ENCODE measurements around the gene PDLIM1.

PDLIM1 gene

GRCh38 chr10:95333997-95334804 is 43.4 kb upstream of the PDLIM1 start:
- no peak for TF ChIP-seq REST (IDR thresholded peaks at IDR 0.05; ENCODE audit: insufficient replicate concordance, low read depth)
- no peak for TF ChIP-seq SPI1 (IDR thresholded peaks at IDR 0.05; ENCODE audit: borderline replicate concordance, low read depth)
- no peak for TF ChIP-seq CTCF (IDR thresholded peaks at IDR 0.05; ENCODE audit: insufficient read depth, low read length)
- TF ChIP-seq POLR2AphosphoS5 (IDR thresholded peaks at IDR 0.05; ENCODE audit: low read depth): no peak
- TF ChIP-seq GABPA (IDR thresholded peaks at IDR 0.05; ENCODE audit: low read depth): no peak
- Histone ChIP-seq H3K27me3 (ENCODE audit: insufficient read depth, poor library complexity, severe bottlenecking) (peaks cover 3% of the 10 kb centered on the region), H3K27ac (replicated peaks) (no peak overlapping the region), H3K4me3 (replicated peaks; ENCODE audit: insufficient read depth, low read length) (no peak overlapping the region)
- DNase-seq (ENCODE audit: low read depth in 1 of 2, low spot score in 1 of 2): no peak

- peaks cover 3% of the 10 kb centered on the region for H3K27me3 ChIP-seq (ENCODE audit: insufficient read depth, poor library complexity, severe bottlenecking)
- TF ChIP-seq REST (IDR thresholded peaks at IDR 0.05; ENCODE audit: insufficient replicate concordance, low read depth) (no peak), GABPA (IDR thresholded peaks at IDR 0.05; ENCODE audit: low read depth) (no peak)
- no peak overlapping the region for H3K27ac ChIP-seq (replicated peaks)
- H3K4me3 ChIP-seq (replicated peaks; ENCODE audit: insufficient read depth, low read length): no peak overlapping the region
- no peak for DNase-seq (ENCODE audit: low read depth in 1 of 2, low spot score in 1 of 2)
Measured at GRCh38 chr10:95332666-95333249, 42.0 kb upstream of the PDLIM1 start.

GRCh38 chr10:95331596-95332130 is 40.9 kb upstream of the PDLIM1 start:
- Histone ChIP-seq H3K27ac (replicated peaks) (no peak overlapping the region), H3K27me3 (ENCODE audit: insufficient read depth, poor library complexity, severe bottlenecking) (peaks cover 3% of the 10 kb centered on the region), H3K4me3 (replicated peaks; ENCODE audit: insufficient read depth, low read length) (no peak overlapping the region)
- TF ChIP-seq POLR2AphosphoS5 (IDR thresholded peaks at IDR 0.05; ENCODE audit: low read depth): no peak
- no peak for TF ChIP-seq CTCF (IDR thresholded peaks at IDR 0.05; ENCODE audit: insufficient read depth, low read length)
- TF ChIP-seq SPI1 (IDR thresholded peaks at IDR 0.05; ENCODE audit: borderline replicate concordance, low read depth): no peak
- no peak for TF ChIP-seq REST (IDR thresholded peaks at IDR 0.05; ENCODE audit: insufficient replicate concordance, low read depth)
- no peak for TF ChIP-seq GABPA (IDR thresholded peaks at IDR 0.05; ENCODE audit: low read depth)
- DNase-seq (ENCODE audit: low read depth in 1 of 2, low spot score in 1 of 2): no peak

All from HL-60 (cell line).